GM13977 (cell line): ENCODE data around the gene AMBRA1.

ENCODE experiments used
- DNase-seq: peaks from one replicate; pipeline ENCODE4 v3.0.0; 2012; ENCODE audit warnings: low spot score
- in situ Hi-C: fragments of 300-500 bp; cut with MboI; formaldehyde crosslinking; loops from one replicate; pipeline ENCODE4 v1.12.0; 2022; ENCODE audit warnings: low sequenced_read_pairs, low pct_unique_long_range_greater_than_20kb, mixed read lengths, inconsistent platforms; ENCODE audit not compliant: unreplicated experiment
- TF ChIP-seq, protein P1 (sequence below): IDR thresholded peaks from 2 replicates; pipeline ENCODE4 v1.5.1; 2012; ENCODE audit warnings: mild to moderate bottlenecking, control low read depth; ENCODE audit not compliant: insufficient read depth; ENCODE audit errors: extremely low read depth, missing control alignments

The AMBRA1 gene

DNA sequence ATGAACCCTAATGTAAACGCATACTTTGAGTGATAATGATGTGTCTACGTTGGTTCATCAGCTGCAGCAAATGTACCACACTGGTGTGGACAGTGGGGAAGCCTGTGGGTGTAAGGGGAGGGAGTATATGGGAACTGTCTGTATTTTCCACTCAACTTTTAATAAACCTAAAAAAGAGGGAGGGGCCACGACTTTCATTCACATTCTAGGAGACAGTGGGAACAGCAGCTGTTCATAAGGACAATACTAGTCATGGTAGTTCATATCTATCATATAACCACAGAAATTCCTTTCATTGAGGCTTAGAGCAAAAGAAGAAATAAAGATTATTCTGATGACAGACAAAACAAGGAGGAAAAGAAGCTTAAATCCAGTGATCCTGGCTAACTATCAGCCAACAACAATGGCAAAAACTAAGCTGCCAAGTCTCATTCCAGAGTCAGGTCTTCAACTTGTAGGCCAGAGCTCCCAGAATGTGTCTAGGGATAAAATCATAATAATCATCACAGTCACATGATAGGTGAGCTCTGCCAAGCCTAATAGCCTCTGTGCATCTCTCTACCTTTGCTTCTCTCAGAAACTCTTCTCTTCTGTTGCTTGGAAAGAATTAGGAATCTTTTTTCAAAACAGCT is 142.9 kb downstream of the AMBRA1 start:
- in situ Hi-C loops = no loop called here
- no peak for DNase-seq
- TF ChIP-seq, protein P1, sequence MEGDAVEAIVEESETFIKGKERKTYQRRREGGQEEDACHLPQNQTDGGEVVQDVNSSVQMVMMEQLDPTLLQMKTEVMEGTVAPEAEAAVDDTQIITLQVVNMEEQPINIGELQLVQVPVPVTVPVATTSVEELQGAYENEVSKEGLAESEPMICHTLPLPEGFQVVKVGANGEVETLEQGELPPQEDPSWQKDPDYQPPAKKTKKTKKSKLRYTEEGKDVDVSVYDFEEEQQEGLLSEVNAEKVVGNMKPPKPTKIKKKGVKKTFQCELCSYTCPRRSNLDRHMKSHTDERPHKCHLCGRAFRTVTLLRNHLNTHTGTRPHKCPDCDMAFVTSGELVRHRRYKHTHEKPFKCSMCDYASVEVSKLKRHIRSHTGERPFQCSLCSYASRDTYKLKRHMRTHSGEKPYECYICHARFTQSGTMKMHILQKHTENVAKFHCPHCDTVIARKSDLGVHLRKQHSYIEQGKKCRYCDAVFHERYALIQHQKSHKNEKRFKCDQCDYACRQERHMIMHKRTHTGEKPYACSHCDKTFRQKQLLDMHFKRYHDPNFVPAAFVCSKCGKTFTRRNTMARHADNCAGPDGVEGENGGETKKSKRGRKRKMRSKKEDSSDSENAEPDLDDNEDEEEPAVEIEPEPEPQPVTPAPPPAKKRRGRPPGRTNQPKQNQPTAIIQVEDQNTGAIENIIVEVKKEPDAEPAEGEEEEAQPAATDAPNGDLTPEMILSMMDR = no peak

DNA sequence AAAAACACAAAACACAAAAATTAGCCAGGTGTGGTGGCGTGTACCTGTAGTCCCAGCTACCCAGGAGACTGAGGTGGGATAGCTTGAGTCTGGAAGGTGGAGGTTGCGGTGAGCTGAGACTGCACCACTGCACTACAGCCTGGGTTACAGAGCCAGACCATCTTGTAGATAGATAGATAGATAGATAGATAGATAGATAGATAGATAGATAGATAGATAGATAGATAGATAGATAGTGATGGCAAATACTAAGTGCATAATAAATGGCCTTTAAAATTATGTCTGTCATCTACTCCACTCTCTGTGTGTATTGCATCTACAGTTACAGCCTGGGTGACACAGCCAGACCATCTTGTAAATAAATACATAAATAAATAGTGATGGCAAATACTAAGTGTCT is 146.3 kb downstream of the AMBRA1 start:
- DNase-seq = no peak
- TF ChIP-seq, protein P1 = no peak
- in situ Hi-C loops = no loop called here

DNA sequence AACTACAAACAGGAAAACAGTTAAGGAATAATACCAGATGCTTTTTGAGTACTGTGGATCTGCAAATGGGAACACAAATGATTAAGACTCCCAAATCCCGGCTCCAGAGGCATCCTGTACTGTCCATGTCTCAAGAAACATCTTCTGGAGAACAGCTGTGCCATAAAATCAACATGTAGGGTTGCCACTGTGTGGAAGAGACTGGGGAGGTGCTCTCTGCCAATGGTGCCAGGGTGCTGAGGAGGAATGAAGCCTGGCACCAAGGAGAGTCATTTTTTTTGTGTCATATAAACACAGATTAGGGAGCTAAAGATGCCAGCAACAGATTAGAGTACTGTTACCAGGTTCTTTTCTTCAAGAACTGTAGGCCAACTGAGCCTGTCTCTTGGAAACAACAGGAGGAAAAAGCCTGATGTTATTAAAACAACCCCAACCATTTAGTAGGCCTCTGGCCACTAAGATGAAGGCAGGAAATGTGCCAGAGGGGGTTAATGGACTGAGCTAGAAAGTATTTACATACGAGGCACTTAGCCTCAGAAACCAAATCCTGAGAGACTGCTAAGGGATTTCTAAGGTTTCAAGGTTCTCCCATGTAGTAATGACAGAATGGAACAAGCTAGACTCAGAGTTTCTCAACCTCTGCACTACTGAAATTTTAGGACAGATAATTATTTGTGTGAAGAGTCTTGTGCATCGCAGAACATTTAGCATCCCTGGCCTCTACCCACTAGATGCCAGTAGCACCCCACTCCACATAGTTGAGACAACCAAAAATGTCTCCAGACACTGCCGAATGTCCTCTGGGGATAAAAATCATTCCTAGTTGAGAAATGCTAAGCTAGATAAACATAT is 147.7 kb downstream of the AMBRA1 start:
- in situ Hi-C loops = no loop called here
- no peak for DNase-seq
- TF ChIP-seq, protein P1 = peak; percentile 25

DNA sequence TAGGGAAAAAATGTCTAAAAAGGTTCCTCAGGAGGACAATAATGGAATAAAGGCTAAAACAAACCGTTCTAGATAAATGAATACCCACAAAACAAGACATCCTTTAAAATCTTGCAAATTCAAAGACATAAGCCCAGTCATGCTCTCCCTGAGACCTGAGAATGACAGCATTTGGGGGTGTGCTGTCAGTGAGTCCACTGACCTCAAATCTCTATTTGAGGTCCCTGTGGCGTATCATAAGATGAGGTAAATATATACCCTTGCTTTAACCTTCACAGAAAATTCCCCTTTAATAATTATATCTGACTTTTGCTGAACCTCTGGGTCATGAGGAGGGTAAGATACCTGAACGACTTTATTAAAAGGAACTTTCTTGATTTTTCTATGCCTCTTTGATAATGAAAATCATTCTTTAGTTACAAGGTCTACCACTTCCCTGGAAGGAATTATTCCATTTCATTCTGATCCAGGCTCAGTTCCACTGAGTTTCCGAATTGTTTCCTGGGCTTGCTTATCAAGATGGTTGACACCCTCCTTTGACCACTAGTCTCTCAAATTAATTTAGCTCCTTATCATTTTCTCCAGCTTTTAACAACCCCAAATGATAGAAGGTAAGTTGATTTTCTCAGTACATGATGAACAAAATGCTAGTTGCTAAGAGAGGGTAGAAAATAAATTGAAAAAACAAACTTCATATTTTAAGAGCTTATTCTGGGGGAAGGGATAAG is 148.5 kb downstream of the AMBRA1 start:
- TF ChIP-seq, protein P1 = no peak
- peak; percentile 42 for DNase-seq
- in situ Hi-C loops = no loop called here

DNA sequence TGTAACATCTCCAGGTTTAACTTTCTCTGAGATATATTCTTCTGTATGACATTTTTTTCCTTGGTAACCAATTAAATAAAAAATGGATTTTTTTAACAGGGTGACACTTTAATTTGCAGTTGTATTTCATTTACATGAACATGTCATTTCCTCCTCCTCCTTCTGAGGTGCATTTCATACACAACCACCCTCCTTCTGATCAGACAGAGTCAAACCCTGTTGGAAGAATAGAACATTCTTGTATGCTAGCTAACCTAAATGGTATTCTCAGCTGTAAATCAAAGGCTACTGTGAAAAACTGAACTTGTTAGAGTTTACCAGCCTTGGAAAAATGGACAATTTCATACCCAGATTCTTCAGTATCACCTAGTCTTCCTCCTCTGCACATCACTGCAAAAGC is 149.5 kb downstream of the AMBRA1 start:
- in situ Hi-C loops = no loop called here

DNA sequence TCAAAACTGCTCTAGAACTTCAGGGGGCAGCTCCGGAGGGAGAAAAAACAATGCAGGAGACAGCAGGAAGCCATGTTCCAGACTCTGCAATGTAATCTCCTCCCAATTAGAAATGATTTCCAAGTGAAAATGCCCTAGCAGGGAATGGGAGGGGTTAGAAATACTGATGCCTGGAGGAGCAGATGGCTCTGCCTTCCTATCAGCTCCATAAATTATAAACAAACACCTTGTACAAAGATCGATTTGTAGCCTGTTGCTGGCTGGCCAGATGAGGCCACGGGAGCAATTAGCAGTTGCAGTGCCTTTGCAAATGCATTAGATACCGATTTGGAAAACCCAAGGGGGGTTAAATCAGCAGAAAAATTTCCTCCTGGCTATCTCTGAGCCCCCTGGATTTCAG is 155.6 kb downstream of the AMBRA1 start:
- TF ChIP-seq, protein P1 = no peak
- no peak for DNase-seq

More for the DNA sequence above, 149.5 kb downstream of the AMBRA1 start:
- no peak for DNase-seq
- TF ChIP-seq, protein P1 = no peak

More for the DNA sequence above, 155.6 kb downstream of the AMBRA1 start:
- in situ Hi-C loops = no loop called here
